Measurements from ENCODE around the gene PRDM15.

DNA sequence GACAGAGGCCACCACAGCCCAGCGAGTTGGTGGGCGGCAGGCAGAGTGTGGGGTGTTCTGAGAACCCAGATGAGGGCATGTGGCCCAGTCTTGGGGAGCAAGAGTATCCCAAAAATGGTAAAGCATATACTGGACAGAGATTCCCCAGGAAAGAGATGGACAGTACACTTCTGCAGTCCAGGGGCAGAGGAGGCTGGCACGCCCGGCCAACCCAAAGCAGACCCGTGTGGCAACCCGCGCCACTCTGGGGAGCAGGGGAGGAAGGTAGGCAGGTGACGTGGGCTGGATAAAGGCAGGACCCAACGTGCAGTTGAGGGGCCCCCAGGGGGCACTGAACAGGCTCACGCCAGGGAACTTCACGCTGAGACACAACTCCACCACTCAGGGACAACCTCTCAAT lies 65.9 kb downstream of the PRDM15 start:
- TF ChIP-seq, protein P1, sequence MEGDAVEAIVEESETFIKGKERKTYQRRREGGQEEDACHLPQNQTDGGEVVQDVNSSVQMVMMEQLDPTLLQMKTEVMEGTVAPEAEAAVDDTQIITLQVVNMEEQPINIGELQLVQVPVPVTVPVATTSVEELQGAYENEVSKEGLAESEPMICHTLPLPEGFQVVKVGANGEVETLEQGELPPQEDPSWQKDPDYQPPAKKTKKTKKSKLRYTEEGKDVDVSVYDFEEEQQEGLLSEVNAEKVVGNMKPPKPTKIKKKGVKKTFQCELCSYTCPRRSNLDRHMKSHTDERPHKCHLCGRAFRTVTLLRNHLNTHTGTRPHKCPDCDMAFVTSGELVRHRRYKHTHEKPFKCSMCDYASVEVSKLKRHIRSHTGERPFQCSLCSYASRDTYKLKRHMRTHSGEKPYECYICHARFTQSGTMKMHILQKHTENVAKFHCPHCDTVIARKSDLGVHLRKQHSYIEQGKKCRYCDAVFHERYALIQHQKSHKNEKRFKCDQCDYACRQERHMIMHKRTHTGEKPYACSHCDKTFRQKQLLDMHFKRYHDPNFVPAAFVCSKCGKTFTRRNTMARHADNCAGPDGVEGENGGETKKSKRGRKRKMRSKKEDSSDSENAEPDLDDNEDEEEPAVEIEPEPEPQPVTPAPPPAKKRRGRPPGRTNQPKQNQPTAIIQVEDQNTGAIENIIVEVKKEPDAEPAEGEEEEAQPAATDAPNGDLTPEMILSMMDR (IDR thresholded peaks at IDR 0.05; ENCODE audit: low read depth, low read length), result no peak
- TF ChIP-seq EZH2phosphoT487 (IDR thresholded peaks at IDR 0.05; ENCODE audit: low read depth), result no peak

All from OCI-LY3 (cell line).